T-helper 17 cell (primary cell): Measurements from ENCODE around the gene PAX9. TPM values are rescaled to one million over a fixed set of nuclear protein-coding genes. Genes with fewer than 3 reads are reported as not detected.

Experiments
- ATAC-seq: fragments of 150-1000 bp; cut with Tn5 transposase; 2 replicates; pipeline ENCODE4 v1.10.0; 2021; ENCODE audit warnings: mild to moderate bottlenecking, moderate library complexity
- DNase-seq, 3 donors: peaks; one replicate each; pipeline versions ENCODE4 v3.0.0 to v3.0.0-alpha.2; 2020 to 2021
- H3K9me3 ChIP-seq: one replicate; pipeline ENCODE4 v1.7.0; 2013; ENCODE audit warnings: low read length, mild to moderate bottlenecking; ENCODE audit not compliant: control insufficient read depth, poor library complexity, severe bottlenecking
- H3K27ac Mint-ChIP-seq: one replicate; pipeline ENCODE4 v1.8.0; 2022; ENCODE audit warnings: mild to moderate bottlenecking, moderate library complexity, mixed read lengths
- H3K27me3 Mint-ChIP-seq: one replicate; pipeline ENCODE4 v1.8.0; 2022; ENCODE audit warnings: mixed read lengths
- H3K36me3 Mint-ChIP-seq: one replicate; pipeline ENCODE4 v1.8.0; 2022; ENCODE audit warnings: low read depth, mixed read lengths
- H3K4me1 Mint-ChIP-seq: one replicate; pipeline ENCODE4 v1.8.0; 2022; ENCODE audit warnings: mild to moderate bottlenecking, mixed read lengths
- H3K4me3 Mint-ChIP-seq: one replicate; pipeline ENCODE4 v1.8.0; 2022; ENCODE audit warnings: mild to moderate bottlenecking, moderate library complexity, mixed read lengths
- total RNA-seq, 4 donors: library from RNA in 2 of 4; stranded (reverse) in 2 of 4; gene quantifications; one replicate each; pipeline ENCODE4 v1.2.3 and lab custom pipeline; 2022 to 2026

Gene PAX9
- total RNA-seq, 2 donors from 2014 or later: 0.35 TPM; not detected in 1

GRCh38 chr14:36659010-36659821 lies 2.4 kb upstream of the PAX9 start:
- ATAC-seq (no peak), DNase-seq (no peak)
- Mint-ChIP-seq H3K4me1 (peaks cover 14% of the 10 kb centered on the region), H3K27me3 (peaks cover 96% of the 10 kb centered on the region), H3K4me3 (no peak overlapping the region), H3K27ac (no peak overlapping the region), H3K36me3 (peaks cover 10% of the 10 kb centered on the region)
- peaks cover 3% of the 10 kb centered on the region for H3K9me3 ChIP-seq

DNA sequence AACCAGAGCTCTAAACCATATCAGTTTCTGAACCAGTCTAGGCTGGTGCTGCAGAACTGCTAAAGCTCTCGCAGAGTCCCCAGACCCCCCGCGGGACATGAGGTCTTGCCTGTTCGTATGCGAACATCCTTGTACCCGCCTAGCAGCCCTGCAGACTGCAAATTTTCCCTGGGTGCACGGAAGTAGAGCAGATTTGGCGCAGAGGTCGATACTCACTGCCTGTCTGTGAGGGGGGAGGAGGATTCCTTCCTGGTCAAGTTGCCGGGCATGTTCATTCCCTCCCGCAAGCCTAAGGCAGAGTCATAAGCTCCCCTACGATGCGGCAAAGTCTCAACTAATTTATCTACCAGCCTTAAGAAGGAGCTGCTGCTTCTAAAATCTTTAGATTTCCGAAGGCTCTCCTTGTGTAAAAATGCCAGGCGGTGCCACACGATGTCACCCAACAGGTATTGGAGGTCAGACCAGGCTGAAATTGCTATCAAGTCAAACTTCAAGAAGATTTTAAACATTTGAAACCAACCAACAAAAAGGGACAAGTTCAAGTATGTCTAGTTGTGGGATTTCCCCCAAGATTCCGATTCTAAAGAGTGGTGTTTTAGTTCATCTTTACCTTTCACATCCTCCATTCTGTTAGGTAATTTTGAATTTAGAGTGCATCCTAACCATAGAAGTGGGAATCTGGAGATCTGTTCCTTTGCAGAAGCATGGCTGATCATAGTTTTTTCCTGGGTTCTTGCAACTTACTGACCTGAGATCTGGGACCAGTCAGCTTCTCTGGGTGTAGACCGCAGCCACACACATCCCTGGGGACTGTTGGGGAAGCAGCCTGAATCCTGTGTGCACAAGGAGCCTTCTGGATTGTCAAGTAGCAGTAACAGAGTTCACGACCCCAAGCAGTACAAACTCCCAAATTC lies 1.6 kb upstream of the PAX9 start:
- no peak for ATAC-seq
- H3K9me3 ChIP-seq: peaks cover 3% of the 10 kb centered on the region
- H3K4me1 Mint-ChIP-seq: peaks cover 15% of the 10 kb centered on the region
- DNase-seq: no peak
- H3K27ac Mint-ChIP-seq: peak overlapping the region; percentile 2
- H3K36me3 Mint-ChIP-seq: peaks cover 10% of the 10 kb centered on the region
- no peak overlapping the region for H3K4me3 Mint-ChIP-seq
- peaks cover 96% of the 10 kb centered on the region for H3K27me3 Mint-ChIP-seq

GRCh38 chr14:36660736-36661505 lies 739 bp upstream of the PAX9 start:
- peaks cover 18% of the 10 kb centered on the region for H3K4me1 Mint-ChIP-seq
- H3K27ac Mint-ChIP-seq: peak overlapping the region; percentile 2
- peaks cover 96% of the 10 kb centered on the region for H3K27me3 Mint-ChIP-seq
- no peak for ATAC-seq
- DNase-seq: no peak
- no peaks in the 10 kb centered on the region for H3K9me3 ChIP-seq
- peaks cover 8% of the 10 kb centered on the region for H3K36me3 Mint-ChIP-seq
- peak overlapping the region; percentile 34 for H3K4me3 Mint-ChIP-seq

- no peak overlapping the region for H3K27ac Mint-ChIP-seq
- DNase-seq (no peak), ATAC-seq (no peak)
- peaks cover 14% of the 10 kb centered on the region for H3K4me1 Mint-ChIP-seq
- peak overlapping the region; percentile 37 for H3K4me3 Mint-ChIP-seq
- peaks cover 8% of the 10 kb centered on the region for H3K36me3 Mint-ChIP-seq
- H3K27me3 Mint-ChIP-seq: peaks cover 90% of the 10 kb centered on the region
- H3K9me3 ChIP-seq: no peaks in the 10 kb centered on the region
These were observed 540 bp downstream of the PAX9 start for GRCh38 chr14:36662258-36662542.

GRCh38 chr14:36662543-36663403 lies 1.1 kb downstream of the PAX9 start:
- ATAC-seq (no peak), DNase-seq (no peak)
- peaks cover 10% of the 10 kb centered on the region for H3K36me3 Mint-ChIP-seq
- H3K27me3 Mint-ChIP-seq: peaks cover 91% of the 10 kb centered on the region
- H3K4me3 Mint-ChIP-seq: peak overlapping the region; percentile 71
- no peak overlapping the region for H3K27ac Mint-ChIP-seq
- peaks cover 14% of the 10 kb centered on the region for H3K4me1 Mint-ChIP-seq
- H3K9me3 ChIP-seq: no peaks in the 10 kb centered on the region

- peaks cover 88% of the 10 kb centered on the region for H3K27me3 Mint-ChIP-seq
- no peak for DNase-seq
- ATAC-seq: no peak
- H3K36me3 Mint-ChIP-seq: peaks cover 10% of the 10 kb centered on the region
- H3K4me3 Mint-ChIP-seq: peak overlapping the region; percentile 71
- no peak overlapping the region for H3K27ac Mint-ChIP-seq
- no peaks in the 10 kb centered on the region for H3K9me3 ChIP-seq
- peaks cover 14% of the 10 kb centered on the region for H3K4me1 Mint-ChIP-seq
These were observed 2.0 kb downstream of the PAX9 start for GRCh38 chr14:36663404-36664321.

DNA sequence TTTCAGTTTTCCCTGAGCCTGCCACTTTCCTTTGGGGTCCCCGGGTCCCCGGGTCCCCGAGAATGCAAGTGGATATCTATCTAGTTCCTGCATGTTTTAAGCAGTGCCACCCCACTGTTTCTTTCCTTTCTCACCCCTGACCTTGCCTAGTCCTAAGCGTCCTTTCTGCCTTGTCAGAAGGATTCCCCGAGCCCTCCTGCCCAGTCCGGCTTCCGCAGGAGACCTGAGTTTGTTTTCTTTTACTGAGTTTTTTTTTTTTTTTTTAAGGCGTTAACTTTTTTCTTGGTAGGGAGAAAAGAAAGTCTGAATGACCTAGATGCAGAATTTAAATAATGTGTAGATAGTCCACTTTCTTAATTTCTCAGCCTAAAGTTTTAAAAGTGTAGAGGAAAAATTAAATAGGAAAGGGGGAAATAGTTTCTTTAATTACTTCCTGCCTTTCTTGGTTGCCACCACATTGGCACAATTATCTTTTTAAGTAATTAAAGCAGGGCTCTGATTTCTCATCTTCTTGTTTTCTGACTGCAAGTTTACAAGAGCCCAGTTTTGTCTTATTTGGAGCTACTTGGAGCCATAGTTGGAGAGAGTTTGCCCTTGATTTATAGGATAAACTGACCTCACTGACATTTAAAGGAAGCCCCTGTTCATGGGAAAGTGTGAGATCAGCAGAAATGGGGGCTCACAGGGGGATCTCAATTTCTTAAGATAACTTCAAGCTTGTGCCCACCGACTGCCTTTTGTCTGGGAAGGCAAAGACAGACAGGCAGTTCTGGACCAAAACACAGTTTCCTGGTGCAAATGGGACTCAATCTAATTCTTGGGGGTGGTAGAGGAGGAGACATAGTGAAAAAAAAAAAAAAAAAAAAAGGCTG lies 2.9 kb downstream of the PAX9 start:
- no peaks in the 10 kb centered on the region for H3K9me3 ChIP-seq
- H3K36me3 Mint-ChIP-seq: peaks cover 7% of the 10 kb centered on the region
- no peak overlapping the region for H3K27ac Mint-ChIP-seq
- peaks cover 79% of the 10 kb centered on the region for H3K27me3 Mint-ChIP-seq
- peaks cover 14% of the 10 kb centered on the region for H3K4me1 Mint-ChIP-seq
- no peak for ATAC-seq
- DNase-seq: no peak
- H3K4me3 Mint-ChIP-seq: no peak overlapping the region

- no peaks in the 10 kb centered on the region for H3K9me3 ChIP-seq
- peaks cover 7% of the 10 kb centered on the region for H3K36me3 Mint-ChIP-seq
- H3K27me3 Mint-ChIP-seq: peaks cover 68% of the 10 kb centered on the region
- ATAC-seq (no peak), DNase-seq (no peak)
- no peak overlapping the region for H3K27ac Mint-ChIP-seq
- H3K4me3 Mint-ChIP-seq: no peak overlapping the region
- peaks cover 14% of the 10 kb centered on the region for H3K4me1 Mint-ChIP-seq
These were observed 4.3 kb downstream of the PAX9 start for GRCh38 chr14:36665887-36666415.

- peaks cover 7% of the 10 kb centered on the region for H3K36me3 Mint-ChIP-seq
- no peak for DNase-seq
These were observed 5.0 kb downstream of the PAX9 start for GRCh38 chr14:36666416-36667206.

DNA sequence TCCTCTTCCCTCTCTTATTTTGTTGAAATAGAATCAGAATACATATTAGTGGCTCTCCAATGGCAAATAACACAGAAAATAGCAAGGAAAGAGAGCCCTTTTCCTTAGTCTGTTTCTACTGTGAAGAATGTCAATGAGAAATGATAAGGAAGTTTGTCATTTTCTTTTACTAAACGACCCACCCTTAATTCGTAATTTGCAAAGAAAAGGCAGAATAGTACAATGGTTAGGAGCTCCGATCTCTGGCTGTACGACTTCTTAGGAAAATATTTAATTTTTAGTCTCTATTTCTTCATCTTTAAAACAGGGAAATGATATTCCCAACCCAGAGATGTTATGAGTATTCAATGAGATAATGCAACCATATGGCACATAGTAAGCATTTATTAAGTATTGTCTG lies 6.0 kb downstream of the PAX9 start:
- Mint-ChIP-seq H3K27me3 (peaks cover 54% of the 10 kb centered on the region), H3K27ac (no peak overlapping the region), H3K4me3 (no peak overlapping the region), H3K36me3 (peaks cover 4% of the 10 kb centered on the region), H3K4me1 (peaks cover 11% of the 10 kb centered on the region)
- no peak for DNase-seq
- no peak for ATAC-seq
- H3K9me3 ChIP-seq: no peaks in the 10 kb centered on the region

More at GRCh38 chr14:36666416-36667206, 5.0 kb downstream of the PAX9 start:
- ATAC-seq: no peak
- H3K4me3 Mint-ChIP-seq: no peak overlapping the region
- peaks cover 64% of the 10 kb centered on the region for H3K27me3 Mint-ChIP-seq
- H3K27ac Mint-ChIP-seq: no peak overlapping the region
- H3K9me3 ChIP-seq: no peaks in the 10 kb centered on the region
- H3K4me1 Mint-ChIP-seq: peaks cover 11% of the 10 kb centered on the region
